K562 (cell line): ENCODE results near the gene SDR39U1. TPM values are rescaled to one million over a fixed set of nuclear protein-coding genes. Genes with fewer than 3 reads are reported as not detected.

Source experiments
- COPS2 ChIP-seq: fragments of 450-650 bp; conservative IDR thresholded peaks from 2 replicates; pipeline ENCODE4 v1.6.1; 2016; ENCODE audit warnings: mild to moderate bottlenecking, moderate library complexity
- CUX1 ChIP-seq: fragments of 200-800 bp; sonication (Bioruptor generic); IDR thresholded peaks from 2 replicates; pipeline ENCODE4 v1.6.1; 2016; ENCODE audit warnings: missing genetic modification characterization, missing compliant biosample characterization
- EZH2 ChIP-seq: IDR thresholded peaks from 2 replicates; pipeline ENCODE4 v1.6.1; 2012; ENCODE audit warnings: low read depth, mild to moderate bottlenecking, inconsistent platforms, low read length, borderline replicate concordance
- FOXA1 ChIP-seq: fragments of 450-650 bp; IDR thresholded peaks from 2 replicates; pipeline ENCODE4 v1.6.1; 2016; ENCODE audit warnings: mild to moderate bottlenecking, borderline replicate concordance
- PATZ1 ChIP-seq: fragments of 250-450 bp; sonication (Bioruptor Pico); IDR thresholded peaks from 2 replicates; pipeline ENCODE4 v1.5.0; 2020; ENCODE audit warnings: mild to moderate bottlenecking, borderline replicate concordance
- PHF20 ChIP-seq: fragments of 450-650 bp; IDR thresholded peaks from 2 replicates; pipeline ENCODE4 v1.6.1; 2018; ENCODE audit not compliant: partially characterized antibody
- PHF8 ChIP-seq: fragments of 200-600 bp; sonication (generic); IDR thresholded peaks from 2 replicates; pipeline ENCODE4 v1.6.1; 2012; ENCODE audit warnings: mixed run types, mild to moderate bottlenecking, inconsistent platforms, low read length, moderate library complexity, borderline replicate concordance
- SIN3A ChIP-seq, 2 experiments: fragments of 150-350 bp in 1 of 2; IDR thresholded peaks; 2 replicates each; pipeline ENCODE4 v1.6.1; 2011 to 2016; ENCODE audit warnings: borderline replicate concordance in 2 of 2, low read depth in 2 of 2, low read length in 2 of 2, mild to moderate bottlenecking in 2 of 2, moderate library complexity in 2 of 2; ENCODE audit not compliant: control insufficient read depth in 1 of 2
- ZNF449 ChIP-seq: fragments of 250-450 bp; sonication (Bioruptor Pico); IDR thresholded peaks from 2 replicates; pipeline ENCODE4 v1.8.0; 2022; ENCODE audit warnings: moderate library complexity, mild to moderate bottlenecking, inconsistent platforms
- ZNF609 ChIP-seq: sonication (generic); formaldehyde crosslinking; IDR thresholded peaks from 2 replicates; pipeline ENCODE4 v1.8.1; 2023; ENCODE audit warnings: missing genetic modification reagents, mild to moderate bottlenecking, borderline replicate concordance
- ZNF780A ChIP-seq: fragments of 250-450 bp; sonication (Bioruptor Pico); IDR thresholded peaks from 2 replicates; pipeline ENCODE4 v1.5.0; 2021; ENCODE audit warnings: mild to moderate bottlenecking
- polyA plus RNA-seq, 8 experiments: library from polyadenylated mRNA; depleted of rRNA in 4 of 8; stranded (reverse) in 5 of 8; unstranded in 3 of 8; fragments of >200 nt; fragmentation: Nextera tagmentation in 2 of 8; fragmentation: Illumina TruSeq in 1 of 8; extraction: Ambion mirVana in 2 of 8; extraction: Trizol in 1 of 8; gene quantifications; 2 replicates each; pipeline versions ENCODE4 v1.2.1 to v1.2.3, GENCODE V29; 2011 to 2014; ENCODE audit warnings: inconsistent platforms in 1 of 8, missing spikeins in 1 of 8
- total RNA-seq, 7 experiments: library from RNA; depleted of rRNA in 6 of 7; stranded (reverse); fragments of >200 nt in 6 of 7; fragmentation: Illumina TruSeq in 2 of 7; extraction: Trizol in 2 of 7; gene quantifications; 2 replicates each; pipeline versions ENCODE4 v1.2.1 to v1.2.3, GENCODE V29; 2011 to 2021; ENCODE audit warnings: low replicate concordance in 1 of 7

Gene SDR39U1
- total and polyA plus RNA-seq, 9 of the 15 experiments (the other 6 are each of a cell fraction or from before 2014, with no cell fraction given): 10.4 to 56.1 (median 19.8) TPM

GRCh38 chr14:24425704-24426103 lies 16.9 kb downstream of the SDR39U1 start (continued):
- TF ChIP-seq ZNF609 (CRISPR knock-in tag) (no peak), SIN3A (IDR thresholded peaks at IDR 0.05; ENCODE audit: borderline replicate concordance in 2 of 2, control insufficient read depth in 1 of 2, low read depth in 2 of 2, low read length in 2 of 2) (no peak), PHF8 (no peak), PHF20 (no peak), ZNF449 (CRISPR knock-in tag) (no peak), ZNF780A (CRISPR knock-in tag) (no peak), FOXA1 (no peak), COPS2 (no peak), PATZ1 (no peak), CUX1 (CRISPR knock-in tag) (no peak), EZH2 (no peak)
